Liver (tissue), 9 donors: ENCODE results near the gene RGS3. TPM values are rescaled to one million over a fixed set of nuclear protein-coding genes. Genes with fewer than 3 reads are reported as not detected.

Source experiments
- DNase-seq: peaks from one replicate; pipeline ENCODE4 v3.0.0-alpha.2; 2017; ENCODE audit warnings: low spot score
- H3K27ac ChIP-seq, 2 donors: one replicate each; pipeline ENCODE4 v1.7.0; 2013; ENCODE audit warnings: inconsistent platforms in 2 of 2, low read length in 2 of 2, control low read depth in 1 of 2, low read depth in 1 of 2, mild to moderate bottlenecking in 1 of 2
- H3K27me3 ChIP-seq, 4 donors: one replicate each; pipeline versions ENCODE4 v1.6.1 to v1.7.0; 2013; ENCODE audit warnings: low read length in 3 of 4, inconsistent platforms in 1 of 4, mild to moderate bottlenecking in 1 of 4, moderate library complexity in 1 of 4; ENCODE audit not compliant: control insufficient read depth in 4 of 4, insufficient read depth in 4 of 4
- H3K36me3 ChIP-seq, 4 donors: one replicate each; pipeline versions ENCODE4 v1.6.1 to v1.7.0; 2013; ENCODE audit warnings: low read length in 3 of 4, mild to moderate bottlenecking in 3 of 4, low read depth in 1 of 4, moderate library complexity in 1 of 4; ENCODE audit not compliant: control insufficient read depth in 4 of 4, insufficient read depth in 3 of 4
- H3K4me1 ChIP-seq, 4 donors: one replicate each; pipeline versions ENCODE4 v1.6.1 to v1.7.0; 2013; ENCODE audit warnings: low read length in 3 of 4, mild to moderate bottlenecking in 3 of 4, moderate library complexity in 1 of 4; ENCODE audit not compliant: control insufficient read depth in 4 of 4, insufficient read depth in 4 of 4
- H3K4me3 ChIP-seq, 3 donors: one replicate each; pipeline versions ENCODE4 v1.6.1 to v1.7.0; 2013; ENCODE audit warnings: low read length in 3 of 3, control low read depth in 1 of 3, low read depth in 1 of 3, mild to moderate bottlenecking in 1 of 3
- H3K9ac ChIP-seq, 2 donors: one replicate each; pipeline ENCODE4 v1.7.0; 2013; ENCODE audit warnings: low read length in 2 of 2, mild to moderate bottlenecking in 2 of 2, moderate library complexity in 2 of 2, control low read depth in 1 of 2, low read depth in 1 of 2
- H3K9me3 ChIP-seq, 4 donors: one replicate each; pipeline versions ENCODE4 v1.6.1 to v1.7.0; 2013; ENCODE audit warnings: low read length in 3 of 4; ENCODE audit not compliant: control insufficient read depth in 4 of 4
- ATF3 ChIP-seq: IDR thresholded peaks from 2 replicates; pipeline ENCODE4 v1.6.1; 2016; ENCODE audit warnings: antibody characterized with exemption
- CTCF ChIP-seq: fragments of 150-350 bp; IDR thresholded peaks from 2 replicates; pipeline ENCODE4 v1.5.1; 2017; ENCODE audit warnings: improper control_type of control experiment, low read depth, low read length; ENCODE audit not compliant: missing input control
- EGR1 ChIP-seq, 2 donors: IDR thresholded peaks; 2 replicates each; pipeline ENCODE4 v1.6.1; 2016 to 2018; ENCODE audit warnings: antibody characterized with exemption in 2 of 2, low read depth in 2 of 2
- FOXA1 ChIP-seq: IDR thresholded peaks from 2 replicates; pipeline ENCODE4 v1.6.1; 2016; ENCODE audit warnings: antibody characterized with exemption
- FOXA2 ChIP-seq: IDR thresholded peaks from 2 replicates; pipeline ENCODE4 v1.6.1; 2016; ENCODE audit warnings: antibody characterized with exemption
- GABPA ChIP-seq, 2 donors: IDR thresholded peaks in 1 of 2; conservative IDR thresholded peaks in 1 of 2; 2 replicates each; pipeline ENCODE4 v1.6.1; 2016; ENCODE audit warnings: antibody characterized with exemption in 2 of 2, mild to moderate bottlenecking in 1 of 2, moderate library complexity in 1 of 2
- HNF4A ChIP-seq, 2 donors: conservative IDR thresholded peaks; 2 replicates each; pipeline ENCODE4 v1.6.1; 2016; ENCODE audit warnings: antibody characterized with exemption in 2 of 2, mild to moderate bottlenecking in 2 of 2
- HNF4G ChIP-seq: IDR thresholded peaks from 2 replicates; pipeline ENCODE4 v1.6.1; 2016; ENCODE audit warnings: antibody characterized with exemption
- JUND ChIP-seq, 2 donors: IDR thresholded peaks; 2 replicates each; pipeline ENCODE4 v1.6.1; 2016; ENCODE audit warnings: antibody characterized with exemption in 2 of 2
- MAX ChIP-seq: IDR thresholded peaks from 2 replicates; pipeline ENCODE4 v1.6.1; 2016; ENCODE audit warnings: antibody characterized with exemption
- NR2F2 ChIP-seq: IDR thresholded peaks from 2 replicates; pipeline ENCODE4 v1.6.1; 2016; ENCODE audit warnings: antibody characterized with exemption
- RAD21 ChIP-seq, 2 donors: IDR thresholded peaks; 2 replicates each; pipeline ENCODE4 v1.6.1; 2016; ENCODE audit warnings: antibody characterized with exemption in 2 of 2, mild to moderate bottlenecking in 2 of 2
- REST ChIP-seq: IDR thresholded peaks from 2 replicates; pipeline ENCODE4 v1.6.1; 2016; ENCODE audit warnings: antibody characterized with exemption, mild to moderate bottlenecking
- SP1 ChIP-seq: IDR thresholded peaks from 2 replicates; pipeline ENCODE4 v1.6.1; 2018; ENCODE audit warnings: antibody characterized with exemption, mild to moderate bottlenecking
- TAF1 ChIP-seq: conservative IDR thresholded peaks from 2 replicates; pipeline ENCODE4 v1.6.1; 2016; ENCODE audit warnings: antibody characterized with exemption, mild to moderate bottlenecking
- YY1 ChIP-seq: IDR thresholded peaks from 2 replicates; pipeline ENCODE4 v1.6.1; 2016; ENCODE audit warnings: antibody characterized with exemption, mild to moderate bottlenecking
- ZBTB33 ChIP-seq: IDR thresholded peaks from 2 replicates; pipeline ENCODE4 v1.6.1; 2016; ENCODE audit warnings: antibody characterized with exemption
- WGBS: extraction: QIAGEN DNeasy Blood & Tissue Kit; methylation state at CpG from one replicate; pipeline ENCODE4 v1.1.7; 2013; 5-methylcytosine and 5-hydroxymethylcytosine counted together
- polyA plus RNA-seq, 2 donors: library from polyadenylated mRNA; stranded (reverse) in 1 of 2; unstranded in 1 of 2; fragments of 200-250 nt in 1 of 2; fragments of >200 nt in 1 of 2; fragmentation: Nextera tagmentation in 1 of 2; extraction: Ambion mirVana in 1 of 2; gene quantifications; one replicate each; pipeline versions ENCODE4 v1.2.1 to v1.2.3, GENCODE V29; 2013 to 2015
- total RNA-seq, 2 donors: library from RNA; depleted of rRNA; stranded (reverse); fragments of >200 nt; gene quantifications; one replicate each; pipeline ENCODE4 v1.2.3, GENCODE V29; 2014
- donor health status: healthy.
- donor health status: healthy.
- donor health status: healthy.
- donor health status: healthy.
- donor health status: healthy.

The RGS3 gene
- total and polyA plus RNA-seq, 4 donors, result 13.0 to 65.0 (median 28.3) TPM

- H3K4me3 ChIP-seq, result no peak overlapping the region
- no peak overlapping the region for H3K9ac ChIP-seq
- H3K9me3 ChIP-seq, result no peaks in the 10 kb centered on the region
- H3K36me3 ChIP-seq, result peaks cover 4 to 15% (median 10%) of the 10 kb centered on the region in 4 donors
- no peak for DNase-seq
- no peak for TF ChIP-seq REST
- peak; percentile 1 to 10 for TF ChIP-seq RAD21 (IDR thresholded peaks at IDR 0.05)
- 74% methylated on average over 7 of the region's 7 CpGs for WGBS
- peaks cover 5 to 42% (median 32%) of the 10 kb centered on the region in 4 donors for H3K4me1 ChIP-seq
- H3K27ac ChIP-seq, result no peak overlapping the region
- H3K27me3 ChIP-seq, result no peaks in the 10 kb centered on the region
Observed at GRCh38 chr9:113591899-113592625, 128.5 kb downstream of the RGS3 start.

GRCh38 chr9:113592876-113593575 lies 129.5 kb downstream of the RGS3 start:
- H3K9me3 ChIP-seq, result no peaks in the 10 kb centered on the region
- no peak overlapping the region for H3K4me3 ChIP-seq
- H3K27ac ChIP-seq, result peak overlapping the region; percentile 87 to 89
- no peak overlapping the region for H3K9ac ChIP-seq
- no peaks in the 10 kb centered on the region for H3K27me3 ChIP-seq
- no peak for DNase-seq
- H3K4me1 ChIP-seq, result peaks cover 5 to 52% (median 40%) of the 10 kb centered on the region in 4 donors
- H3K36me3 ChIP-seq, result peaks cover 7 to 23% (median 15%) of the 10 kb centered on the region in 4 donors
- TF ChIP-seq FOXA1, result no peak
- no peak for TF ChIP-seq EGR1 (IDR thresholded peaks at IDR 0.05; ENCODE audit: low read depth in 2 of 2)
- TF ChIP-seq FOXA2, result no peak
- TF ChIP-seq RAD21 (IDR thresholded peaks at IDR 0.05), result no peak
- no peak for TF ChIP-seq GABPA (IDR thresholded peaks at IDR 0.05 in 1 of 2, conservative IDR thresholded peaks at IDR 0.05 in 1 of 2)
- no peak for TF ChIP-seq TAF1
- TF ChIP-seq HNF4A (conservative IDR thresholded peaks at IDR 0.05), result no peak
- 63% methylated on average over 6 of the region's 6 CpGs for WGBS

- H3K4me3 ChIP-seq, result peak overlapping the region; percentile 67 to 87 (median 83)
- WGBS, result 9% methylated on average over 15 of the region's 15 CpGs
- no peaks in the 10 kb centered on the region for H3K9me3 ChIP-seq
- H3K36me3 ChIP-seq, result peaks cover 7 to 25% (median 16%) of the 10 kb centered on the region in 4 donors
- H3K4me1 ChIP-seq, result peaks cover 5 to 55% (median 44%) of the 10 kb centered on the region in 4 donors
- H3K9ac ChIP-seq, result peak overlapping the region; percentile 82 to 90
- no peaks in the 10 kb centered on the region for H3K27me3 ChIP-seq
- H3K27ac ChIP-seq, result peak overlapping the region; percentile 87 to 89
- peak; percentile 73 for DNase-seq
- TF ChIP-seq HNF4G (no peak), RAD21 (IDR thresholded peaks at IDR 0.05) (peak; percentile 49 to 70), FOXA1 (peak; percentile 6), GABPA (IDR thresholded peaks at IDR 0.05 in 1 of 2, conservative IDR thresholded peaks at IDR 0.05 in 1 of 2) (no peak), MAX (peak; percentile 84), NR2F2 (peak; percentile 51), FOXA2 (no peak), ATF3 (peak; percentile 35), TAF1 (peak; percentile 99), ZBTB33 (no peak), EGR1 (IDR thresholded peaks at IDR 0.05; ENCODE audit: low read depth in 2 of 2) (peak in 1 of 2 donors; percentile 64), SP1 (peak; percentile 89), CTCF (no peak), HNF4A (conservative IDR thresholded peaks at IDR 0.05) (peak; percentile 65 to 71), JUND (IDR thresholded peaks at IDR 0.05) (peak; percentile 73 to 87), YY1 (peak; percentile 83)
Observed at GRCh38 chr9:113593682-113594281, 130.3 kb downstream of the RGS3 start.
